SK-MEL-5 (cell line): ENCODE data around the gene CADM2. TPM values are rescaled to one million over a fixed set of nuclear protein-coding genes. Genes with fewer than 3 reads are reported as not detected.

Experiments used
- DNase-seq: peaks from one replicate; pipeline ENCODE4 v3.0.0-alpha.2; 2016; ENCODE audit warnings: low read depth, low spot score
- in situ Hi-C: cut with HindIII; loops from 2 replicates; pipeline ENCODE4 v1.10.0; 2016; ENCODE audit warnings: low sequenced_read_pairs, high pct_unique_total_duplicates, low pct_unique_long_range_greater_than_20kb
- total RNA-seq: library from RNA; depleted of rRNA; stranded (reverse); fragments of >200 nt; shearing (Covaris generic); gene quantifications from 2 replicates; pipeline ENCODE4 v1.2.3, GENCODE V29; 2014

Gene CADM2
- total RNA-seq, 1 experiment from 2014 or later: not detected

- DNase-seq: no peak
- in situ Hi-C loops: no loop called here
Measured at GRCh38 chr3:85252686-85253085, 293.9 kb downstream of the CADM2 start.

- no peak for DNase-seq
Measured at GRCh38 chr3:85254738-85255137, 295.9 kb downstream of the CADM2 start.

GRCh38 chr3:85255949-85256348 lies 297.2 kb downstream of the CADM2 start:
- in situ Hi-C loops: no loop called here
- DNase-seq: no peak

More at GRCh38 chr3:85254738-85255137, 295.9 kb downstream of the CADM2 start:
- in situ Hi-C loops: no loop called here

GRCh38 chr3:85258326-85258725 lies 299.5 kb downstream of the CADM2 start:
- in situ Hi-C loops: no loop called here
- no peak for DNase-seq

GRCh38 chr3:85258819-85259218 lies 300.0 kb downstream of the CADM2 start:
- DNase-seq: no peak
- in situ Hi-C loops: no loop called here

GRCh38 chr3:85259748-85260147 lies 301.0 kb downstream of the CADM2 start:
- no peak for DNase-seq
- in situ Hi-C loops: no loop called here

- in situ Hi-C loops: no loop called here
- DNase-seq: no peak
Measured at GRCh38 chr3:85264381-85264780, 305.6 kb downstream of the CADM2 start.

- in situ Hi-C loops: no loop called here
- no peak for DNase-seq
Measured at GRCh38 chr3:85270488-85270887, 311.7 kb downstream of the CADM2 start.

- no peak for DNase-seq
- in situ Hi-C loops: no loop called here
Measured at GRCh38 chr3:85271911-85272310, 313.1 kb downstream of the CADM2 start.

- no peak for DNase-seq
- in situ Hi-C loops: no loop called here
Measured at GRCh38 chr3:85288257-85288656, 329.5 kb downstream of the CADM2 start.

GRCh38 chr3:85297291-85297690 lies 338.5 kb downstream of the CADM2 start:
- in situ Hi-C loops: no loop called here
- DNase-seq: no peak

GRCh38 chr3:85298032-85298431 lies 339.2 kb downstream of the CADM2 start:
- in situ Hi-C loops: no loop called here
- DNase-seq: no peak

- in situ Hi-C loops: no loop called here
- no peak for DNase-seq
Measured at GRCh38 chr3:85303156-85303555, 344.4 kb downstream of the CADM2 start.

- peak; percentile 43 for DNase-seq
- in situ Hi-C loops: no loop called here
Measured at GRCh38 chr3:85304360-85304964, 345.7 kb downstream of the CADM2 start.

- DNase-seq: no peak
- in situ Hi-C loops: no loop called here
Measured at GRCh38 chr3:85312331-85312730, 353.5 kb downstream of the CADM2 start.

- no peak for DNase-seq
- in situ Hi-C loops: no loop called here
Measured at GRCh38 chr3:85313380-85313779, 354.6 kb downstream of the CADM2 start.

GRCh38 chr3:85316252-85316651 lies 357.5 kb downstream of the CADM2 start:
- in situ Hi-C loops: no loop called here
- DNase-seq: no peak

GRCh38 chr3:85321892-85322291 lies 363.1 kb downstream of the CADM2 start:
- in situ Hi-C loops: no loop called here

GRCh38 chr3:85330071-85330470 lies 371.3 kb downstream of the CADM2 start:
- in situ Hi-C loops: no loop called here
- no peak for DNase-seq

More at GRCh38 chr3:85321892-85322291, 363.1 kb downstream of the CADM2 start:
- DNase-seq: no peak

- DNase-seq: no peak
- in situ Hi-C loops: no loop called here
Measured at GRCh38 chr3:85337895-85338294, 379.1 kb downstream of the CADM2 start.
